Brain microvascular endothelial cell (primary cell): Measurements from ENCODE around the gene MYO18B.

ENCODE experiments used
- DNase-seq: peaks from one replicate; pipeline ENCODE4 v3.0.0-alpha.2; 2020
- H3K27ac ChIP-seq: fragments of 250-450 bp; sonication (Bioruptor Pico); 2 replicates; pipeline ENCODE4 v1.5.1; 2020; ENCODE audit warnings: mild to moderate bottlenecking, moderate library complexity
- H3K27me3 ChIP-seq: fragments of 250-450 bp; sonication (Bioruptor Pico); replicated peaks from 2 replicates; pipeline ENCODE4 v1.5.1; 2020; ENCODE audit warnings: mild to moderate bottlenecking
- H3K36me3 ChIP-seq: fragments of 250-450 bp; sonication (Bioruptor Pico); replicated peaks from 2 replicates; pipeline ENCODE4 v1.5.1; 2020; ENCODE audit warnings: mild to moderate bottlenecking
- H3K4me3 ChIP-seq: 2 replicates; pipeline ENCODE4 v1.5.1; 2011; ENCODE audit warnings: low read depth, mild to moderate bottlenecking, control low read depth, low read length, moderate library complexity
- in situ Hi-C: cut with HindIII; loops from 2 replicates; pipeline ENCODE4 v1.10.0; 2017; ENCODE audit warnings: low sequenced_read_pairs, low pct_ligation_motif_present
- TF ChIP-seq, protein P1 (sequence below): IDR thresholded peaks from 2 replicates; pipeline ENCODE4 v1.5.1; 2011; ENCODE audit warnings: low read depth, mild to moderate bottlenecking, moderate library complexity, low read length, control low read depth, inconsistent platforms; ENCODE audit errors: missing control alignments

Gene MYO18B

DNA sequence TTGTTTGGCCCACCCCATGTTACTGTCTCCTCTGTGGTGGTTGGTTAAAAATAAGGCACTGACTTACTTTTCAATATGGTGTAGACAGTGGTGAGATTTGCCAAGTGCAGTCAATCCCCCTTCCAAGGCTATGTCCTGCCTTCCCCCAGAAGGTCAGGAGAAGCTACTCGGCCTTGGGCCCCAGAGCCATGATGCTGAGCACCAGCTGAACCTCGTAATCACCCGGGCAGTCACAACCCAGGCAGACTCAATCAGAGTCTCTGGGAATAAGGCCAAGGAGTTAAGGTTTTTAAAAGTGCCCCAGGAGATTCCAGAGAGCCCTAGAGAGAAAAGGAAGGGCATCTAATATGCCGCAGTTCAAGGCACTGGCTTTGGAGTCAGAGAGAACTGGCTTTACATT lies 23.8 kb downstream of the MYO18B start:
- H3K36me3 ChIP-seq: no peaks in the 10 kb centered on the region
- TF ChIP-seq, protein P1, sequence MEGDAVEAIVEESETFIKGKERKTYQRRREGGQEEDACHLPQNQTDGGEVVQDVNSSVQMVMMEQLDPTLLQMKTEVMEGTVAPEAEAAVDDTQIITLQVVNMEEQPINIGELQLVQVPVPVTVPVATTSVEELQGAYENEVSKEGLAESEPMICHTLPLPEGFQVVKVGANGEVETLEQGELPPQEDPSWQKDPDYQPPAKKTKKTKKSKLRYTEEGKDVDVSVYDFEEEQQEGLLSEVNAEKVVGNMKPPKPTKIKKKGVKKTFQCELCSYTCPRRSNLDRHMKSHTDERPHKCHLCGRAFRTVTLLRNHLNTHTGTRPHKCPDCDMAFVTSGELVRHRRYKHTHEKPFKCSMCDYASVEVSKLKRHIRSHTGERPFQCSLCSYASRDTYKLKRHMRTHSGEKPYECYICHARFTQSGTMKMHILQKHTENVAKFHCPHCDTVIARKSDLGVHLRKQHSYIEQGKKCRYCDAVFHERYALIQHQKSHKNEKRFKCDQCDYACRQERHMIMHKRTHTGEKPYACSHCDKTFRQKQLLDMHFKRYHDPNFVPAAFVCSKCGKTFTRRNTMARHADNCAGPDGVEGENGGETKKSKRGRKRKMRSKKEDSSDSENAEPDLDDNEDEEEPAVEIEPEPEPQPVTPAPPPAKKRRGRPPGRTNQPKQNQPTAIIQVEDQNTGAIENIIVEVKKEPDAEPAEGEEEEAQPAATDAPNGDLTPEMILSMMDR: no peak
- no peaks in the 10 kb centered on the region for H3K27me3 ChIP-seq
- H3K4me3 ChIP-seq: no peak overlapping the region
- in situ Hi-C loops: no loop called here
- DNase-seq: no peak
- H3K27ac ChIP-seq: no peak overlapping the region

DNA sequence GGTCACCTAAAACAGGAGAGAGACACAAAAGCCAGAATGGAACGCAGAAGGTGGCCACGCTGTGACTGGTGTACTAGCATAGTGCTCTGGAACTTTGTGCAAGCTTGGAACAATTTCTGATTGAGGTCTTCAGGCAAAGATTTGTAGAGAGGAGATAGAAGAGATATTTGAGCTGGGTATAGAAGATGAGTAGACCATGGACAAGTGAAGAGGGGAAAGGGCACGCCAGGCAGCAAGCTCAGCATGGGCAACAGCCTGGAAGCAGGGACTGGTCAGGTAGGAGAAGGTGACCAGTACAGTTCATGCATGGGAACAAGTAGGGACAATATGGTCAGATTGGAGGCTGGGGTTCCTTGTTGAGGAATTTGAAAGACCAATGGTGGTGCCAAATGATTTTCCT lies 24.4 kb downstream of the MYO18B start:
- Histone ChIP-seq H3K36me3 (no peaks in the 10 kb centered on the region), H3K4me3 (no peak overlapping the region), H3K27me3 (no peaks in the 10 kb centered on the region), H3K27ac (no peak overlapping the region)
- in situ Hi-C loops: no loop called here
- no peak for DNase-seq
- TF ChIP-seq, protein P1: no peak

DNA sequence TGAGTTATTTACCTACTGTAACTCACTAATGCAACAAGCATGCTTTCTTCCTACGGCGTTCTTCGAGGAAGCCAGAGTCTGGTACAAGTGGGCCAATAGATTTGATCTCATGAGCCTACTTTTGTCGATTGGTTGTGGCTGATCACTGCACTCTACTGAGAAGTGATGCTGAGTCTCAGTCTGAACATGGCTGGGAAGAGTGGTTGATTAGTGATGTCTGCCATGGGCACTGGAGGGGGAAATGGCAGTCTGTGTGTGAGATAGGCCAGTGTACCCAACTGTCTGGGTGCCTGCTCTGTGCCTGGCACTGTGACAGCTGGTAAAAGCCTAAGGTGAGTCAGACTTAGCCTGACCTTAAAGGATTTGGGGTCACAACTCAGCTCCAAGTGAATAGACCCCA lies 28.3 kb downstream of the MYO18B start:
- no peak for DNase-seq
- in situ Hi-C loops: no loop called here
- H3K4me3 ChIP-seq: no peak overlapping the region
- no peak overlapping the region for H3K27ac ChIP-seq
- no peaks in the 10 kb centered on the region for H3K27me3 ChIP-seq
- TF ChIP-seq, protein P1: no peak
- H3K36me3 ChIP-seq: no peaks in the 10 kb centered on the region

DNA sequence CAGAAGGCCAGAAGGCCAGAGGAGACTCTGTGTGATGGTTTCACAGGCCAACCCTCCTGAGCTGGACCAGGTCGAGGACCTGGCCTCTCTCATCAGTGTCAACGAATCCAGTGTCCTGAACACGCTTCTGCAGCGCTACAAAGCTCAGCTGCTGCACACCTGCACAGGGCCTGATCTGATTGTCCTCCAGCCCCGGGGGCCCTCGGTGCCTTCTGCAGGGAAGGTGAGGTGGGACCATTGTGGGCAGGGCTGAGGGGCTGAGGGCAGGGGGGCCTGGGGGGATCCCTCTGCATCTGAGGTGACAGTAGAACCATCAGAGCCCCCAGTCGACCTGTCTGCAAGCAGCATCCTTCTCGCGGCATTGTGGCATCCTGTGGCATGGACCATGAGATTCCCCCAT lies 30.3 kb downstream of the MYO18B start:
- DNase-seq: no peak
- Histone ChIP-seq H3K27me3 (no peaks in the 10 kb centered on the region), H3K36me3 (no peaks in the 10 kb centered on the region), H3K27ac (no peak overlapping the region), H3K4me3 (no peak overlapping the region)
- TF ChIP-seq, protein P1: no peak
- in situ Hi-C loops: no loop called here

DNA sequence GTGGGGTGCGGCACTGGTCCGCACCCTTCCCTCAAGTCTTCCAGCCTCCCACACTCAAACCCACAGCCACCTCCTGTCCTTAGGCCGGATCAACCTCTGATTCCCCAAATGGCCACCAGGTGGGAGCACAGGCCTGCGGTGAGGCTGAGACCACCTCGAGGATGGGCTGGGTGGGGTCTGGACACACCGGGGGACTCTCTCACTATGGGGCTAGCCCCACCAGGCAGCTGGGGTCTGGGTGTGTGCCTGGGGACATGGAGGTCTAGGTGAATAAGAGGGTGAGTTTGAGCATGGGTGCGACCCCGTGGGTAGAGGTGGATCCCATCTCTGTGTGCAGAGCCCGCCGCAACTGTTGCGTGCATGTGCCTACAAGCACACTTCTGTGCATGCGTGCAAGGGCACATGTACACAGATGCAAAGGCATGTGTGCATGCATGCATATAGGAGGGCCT lies 32.6 kb downstream of the MYO18B start:
- Histone ChIP-seq H3K4me3 (no peak overlapping the region), H3K36me3 (no peaks in the 10 kb centered on the region), H3K27ac (no peak overlapping the region), H3K27me3 (no peaks in the 10 kb centered on the region)
- DNase-seq: no peak
- in situ Hi-C loops: no loop called here
- TF ChIP-seq, protein P1: peak; percentile 82

DNA sequence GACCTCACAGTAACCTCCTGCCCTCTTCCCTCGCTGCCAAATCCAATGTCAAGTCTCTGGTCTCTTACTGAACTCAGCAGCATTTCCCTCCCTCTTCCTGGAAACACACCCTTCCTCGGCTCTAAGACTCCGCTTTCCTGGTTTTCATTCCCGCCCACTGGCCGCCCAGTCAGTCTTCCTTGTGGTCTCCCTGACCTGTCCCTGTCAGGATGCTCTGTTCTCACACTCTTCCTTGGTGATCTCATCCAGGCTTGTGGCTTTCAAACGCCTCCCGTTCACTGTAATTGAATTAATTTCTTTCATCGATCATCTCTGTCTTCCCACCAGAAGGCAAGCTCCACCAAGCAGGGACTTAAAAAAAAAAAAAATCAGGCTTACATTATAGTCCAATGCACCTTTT lies 33.5 kb downstream of the MYO18B start:
- H3K4me3 ChIP-seq: no peak overlapping the region
- in situ Hi-C loops: no loop called here
- H3K36me3 ChIP-seq: no peaks in the 10 kb centered on the region
- H3K27me3 ChIP-seq: no peaks in the 10 kb centered on the region
- DNase-seq: peak; percentile 59
- H3K27ac ChIP-seq: no peak overlapping the region
- TF ChIP-seq, protein P1: no peak
